GM10847 (cell line): Measurements from ENCODE around the gene OR2D2.

Source experiments
- POLR2A ChIP-seq: IDR thresholded peaks from 2 replicates; pipeline ENCODE4 v1.6.1; 2011; ENCODE audit not compliant: insufficient read length; ENCODE audit errors: extremely low read depth

Gene OR2D2

GRCh38 chr11:6841694-6842093 is 50.6 kb downstream of the OR2D2 start:
- TF ChIP-seq POLR2A = no peak
